Mesendoderm (in vitro differentiated cells): ENCODE measurements around the gene NDFIP1.

Source experiments
- DNase-seq: peaks from one replicate; pipeline ENCODE4 v3.0.0; 2013
- H2AK5ac ChIP-seq: 2 replicates; pipeline ENCODE4 v1.6.1; 2013; ENCODE audit warnings: low read length, inconsistent platforms
- H2BK120ac ChIP-seq: 2 replicates; pipeline ENCODE4 v1.6.1; 2013; ENCODE audit warnings: low read depth, mild to moderate bottlenecking, low read length, moderate library complexity, mixed read lengths
- H2BK15ac ChIP-seq: replicated peaks from 2 replicates; pipeline ENCODE4 v1.6.1; 2013; ENCODE audit warnings: low read depth, mild to moderate bottlenecking, moderate library complexity
- H2BK5ac ChIP-seq: 2 replicates; pipeline ENCODE4 v1.6.1; 2013; ENCODE audit warnings: low read length, inconsistent platforms
- H3K18ac ChIP-seq: 2 replicates; pipeline ENCODE4 v1.6.1; 2013; ENCODE audit warnings: mild to moderate bottlenecking, low read length, mixed read lengths
- H3K23ac ChIP-seq: one replicate; pipeline ENCODE4 v1.6.1; 2013; ENCODE audit warnings: low read length
- H3K27ac ChIP-seq: 2 replicates; pipeline ENCODE4 v1.5.1; 2013; ENCODE audit warnings: low read depth, mild to moderate bottlenecking, inconsistent platforms, low read length, moderate library complexity
- H3K27me3 ChIP-seq: 2 replicates; pipeline ENCODE4 v1.6.1; 2013; ENCODE audit warnings: low read length, control low read depth, mild to moderate bottlenecking, inconsistent platforms; ENCODE audit not compliant: insufficient read depth, poor library complexity
- H3K36me3 ChIP-seq: 2 replicates; pipeline ENCODE4 v1.6.1; 2013; ENCODE audit warnings: low read length, inconsistent platforms; ENCODE audit not compliant: control insufficient read depth, insufficient read depth
- H3K4ac ChIP-seq: one replicate; pipeline ENCODE4 v1.6.1; 2013; ENCODE audit warnings: low read depth, mild to moderate bottlenecking, low read length, moderate library complexity
- H3K4me1 ChIP-seq: 2 replicates; pipeline ENCODE4 v1.6.1; 2013; ENCODE audit warnings: low read depth, low read length, inconsistent platforms; ENCODE audit not compliant: control insufficient read depth
- H3K4me2 ChIP-seq: 2 replicates; pipeline ENCODE4 v1.6.1; 2013; ENCODE audit warnings: low read length
- H3K4me3 ChIP-seq: 2 replicates; pipeline ENCODE4 v1.5.1; 2013; ENCODE audit warnings: mild to moderate bottlenecking, low read length
- H3K56ac ChIP-seq: one replicate; pipeline ENCODE4 v1.6.1; 2013; ENCODE audit warnings: low read length
- H3K79me1 ChIP-seq: 2 replicates; pipeline ENCODE4 v1.6.1; 2013; ENCODE audit warnings: low read length, inconsistent platforms
- H3K79me2 ChIP-seq: 2 replicates; pipeline ENCODE4 v1.6.1; 2013; ENCODE audit warnings: mild to moderate bottlenecking, low read length; ENCODE audit not compliant: control insufficient read depth, insufficient read depth
- H3K9ac ChIP-seq: 2 replicates; pipeline ENCODE4 v1.6.1; 2013; ENCODE audit warnings: low read length, inconsistent platforms
- H4K5ac ChIP-seq: one replicate; pipeline ENCODE4 v1.6.1; 2013; ENCODE audit warnings: low read length
- H4K8ac ChIP-seq: one replicate; pipeline ENCODE4 v1.6.1; 2013; ENCODE audit warnings: low read depth, mild to moderate bottlenecking, control low read depth, low read length, moderate library complexity
- WGBS: extraction: QIAGEN DNeasy Blood & Tissue Kit; methylation state at CpG from one replicate; pipeline ENCODE4 v1.1.7; 2013; ENCODE audit warnings: low lambda C conversion rate, missing lambda C conversion rate; ENCODE audit not compliant: insufficient coverage; ENCODE audit errors: extremely low coverage; 5-methylcytosine and 5-hydroxymethylcytosine counted together

NDFIP1 gene

DNA sequence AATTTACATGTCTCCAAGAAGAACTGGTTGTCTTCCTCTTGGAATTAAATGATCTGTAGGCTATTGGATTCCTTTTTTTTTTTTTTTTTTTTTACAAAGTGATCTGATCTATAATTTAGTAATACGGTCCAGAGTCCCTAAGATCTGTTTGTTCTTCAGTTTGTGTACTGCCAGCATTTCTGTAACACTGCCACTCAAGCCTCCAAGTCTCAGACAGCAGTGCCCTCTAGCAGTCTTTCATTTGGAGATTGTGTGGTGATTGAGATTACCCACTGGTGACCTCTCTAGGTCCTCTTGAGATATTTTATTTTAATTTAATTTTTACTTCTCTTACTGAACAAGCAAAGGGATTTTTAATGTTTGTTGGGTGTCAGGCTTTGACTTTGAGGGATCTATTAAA lies 40.8 kb downstream of the NDFIP1 start:
- no CpG with 5 or more reads among the region's 1 CpG for WGBS
- H3K23ac ChIP-seq, result no peak overlapping the region
- H2BK120ac ChIP-seq, result no peak overlapping the region
- no peak overlapping the region for H4K5ac ChIP-seq
- H3K36me3 ChIP-seq, result no peaks in the 10 kb centered on the region
- no peak overlapping the region for H4K8ac ChIP-seq
- no peak overlapping the region for H3K9ac ChIP-seq
- H2BK15ac ChIP-seq, result no peak overlapping the region
- H2BK5ac ChIP-seq, result no peak overlapping the region
- no peak overlapping the region for H3K27ac ChIP-seq
- no peak overlapping the region for H3K4ac ChIP-seq
- H3K4me2 ChIP-seq, result no peak overlapping the region
- H3K27me3 ChIP-seq, result no peaks in the 10 kb centered on the region
- no peaks in the 10 kb centered on the region for H3K79me2 ChIP-seq
- DNase-seq, result no peak
- no peaks in the 10 kb centered on the region for H3K79me1 ChIP-seq
- no peak overlapping the region for H3K4me3 ChIP-seq
- H3K18ac ChIP-seq, result no peak overlapping the region
- H3K4me1 ChIP-seq, result no peaks in the 10 kb centered on the region
- no peak overlapping the region for H2AK5ac ChIP-seq
- no peak overlapping the region for H3K56ac ChIP-seq

DNA sequence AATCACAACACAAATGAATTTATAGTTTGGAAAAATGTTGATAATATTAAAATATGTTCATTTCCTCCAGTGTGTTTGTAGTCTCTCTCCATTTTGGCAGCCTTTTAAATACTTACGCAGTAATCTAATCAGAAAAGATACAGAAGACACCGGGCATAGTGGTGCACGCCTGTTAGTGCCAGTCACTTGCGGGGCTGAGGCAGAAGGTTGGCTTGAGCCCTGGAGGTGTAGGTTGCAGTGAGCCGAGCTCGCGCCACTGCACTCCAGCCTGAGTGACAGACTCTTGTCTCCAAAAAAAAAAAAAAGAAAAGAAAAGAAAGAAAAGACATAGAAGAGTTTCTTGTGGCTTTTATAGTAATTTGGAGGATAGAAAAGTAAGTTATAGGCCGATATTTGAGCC lies 41.9 kb downstream of the NDFIP1 start:
- Histone ChIP-seq H3K4me1 (no peaks in the 10 kb centered on the region), H3K79me1 (no peaks in the 10 kb centered on the region), H3K18ac (no peak overlapping the region), H4K5ac (no peak overlapping the region), H3K4me3 (no peak overlapping the region), H3K79me2 (no peaks in the 10 kb centered on the region), H3K36me3 (no peaks in the 10 kb centered on the region), H3K4me2 (no peak overlapping the region), H3K56ac (no peak overlapping the region), H3K4ac (no peak overlapping the region), H3K9ac (no peak overlapping the region), H4K8ac (no peak overlapping the region), H2AK5ac (no peak overlapping the region), H3K23ac (no peak overlapping the region), H2BK120ac (no peak overlapping the region), H3K27ac (no peak overlapping the region), H2BK5ac (no peak overlapping the region), H2BK15ac (no peak overlapping the region), H3K27me3 (no peaks in the 10 kb centered on the region)
- WGBS, result no CpG with 5 or more reads among the region's 8 CpGs
- no peak for DNase-seq

DNA sequence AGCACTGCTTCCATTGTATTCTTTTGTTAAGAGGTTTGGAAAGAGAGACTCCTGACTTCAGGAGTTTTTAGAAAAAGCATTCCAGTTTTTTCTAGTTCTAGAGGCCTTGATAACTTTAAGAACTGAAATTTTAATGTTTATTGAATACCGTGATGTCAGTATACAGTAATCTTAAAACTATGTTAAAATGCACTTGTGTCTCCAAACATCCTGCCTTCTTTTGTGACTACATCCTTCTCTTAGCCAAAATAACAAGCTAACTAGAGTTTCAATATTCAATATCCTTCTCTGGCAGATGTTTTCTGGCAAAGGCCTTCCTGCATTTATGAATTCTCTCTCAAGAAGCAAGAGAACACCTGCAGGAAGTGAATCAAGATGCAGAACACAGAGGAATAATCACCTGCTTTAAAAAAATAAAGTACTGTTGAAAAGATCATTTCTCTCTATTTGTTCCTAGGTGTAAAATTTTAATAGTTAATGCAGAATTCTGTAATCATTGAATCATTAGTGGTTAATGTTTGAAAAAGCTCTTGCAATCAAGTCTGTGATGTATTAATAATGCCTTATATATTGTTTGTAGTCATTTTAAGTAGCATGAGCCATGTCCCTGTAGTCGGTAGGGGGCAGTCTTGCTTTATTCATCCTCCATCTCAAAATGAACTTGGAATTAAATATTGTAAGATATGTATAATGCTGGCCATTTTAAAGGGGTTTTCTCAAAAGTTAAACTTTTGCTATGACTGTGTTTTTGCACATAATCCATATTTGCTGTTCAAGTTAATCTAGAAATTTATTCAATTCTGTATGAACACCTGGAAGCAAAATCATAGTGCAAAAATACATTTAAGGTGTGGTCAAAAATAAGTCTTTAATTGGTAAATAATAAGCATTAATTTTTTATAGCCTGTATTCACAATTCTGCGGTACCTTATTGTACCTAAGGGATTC lies 43.1 kb downstream of the NDFIP1 start:
- H3K4me1 ChIP-seq, result peaks cover 2% of the 10 kb centered on the region
- no peak overlapping the region for H3K56ac ChIP-seq
- peak; percentile 83 for DNase-seq
- H2BK120ac ChIP-seq, result no peak overlapping the region
- no peak overlapping the region for H3K23ac ChIP-seq
- H4K5ac ChIP-seq, result no peak overlapping the region
- H3K36me3 ChIP-seq, result no peaks in the 10 kb centered on the region
- no peaks in the 10 kb centered on the region for H3K79me2 ChIP-seq
- H3K9ac ChIP-seq, result no peak overlapping the region
- no peak overlapping the region for H3K27ac ChIP-seq
- H3K4me2 ChIP-seq, result no peak overlapping the region
- H4K8ac ChIP-seq, result no peak overlapping the region
- no peak overlapping the region for H3K4me3 ChIP-seq
- H3K18ac ChIP-seq, result no peak overlapping the region
- H3K4ac ChIP-seq, result no peak overlapping the region
- H2AK5ac ChIP-seq, result no peak overlapping the region
- H2BK15ac ChIP-seq, result no peak overlapping the region
- H3K27me3 ChIP-seq, result no peaks in the 10 kb centered on the region
- no CpG with 5 or more reads among the region's 3 CpGs for WGBS
- H3K79me1 ChIP-seq, result no peaks in the 10 kb centered on the region
- H2BK5ac ChIP-seq, result no peak overlapping the region

DNA sequence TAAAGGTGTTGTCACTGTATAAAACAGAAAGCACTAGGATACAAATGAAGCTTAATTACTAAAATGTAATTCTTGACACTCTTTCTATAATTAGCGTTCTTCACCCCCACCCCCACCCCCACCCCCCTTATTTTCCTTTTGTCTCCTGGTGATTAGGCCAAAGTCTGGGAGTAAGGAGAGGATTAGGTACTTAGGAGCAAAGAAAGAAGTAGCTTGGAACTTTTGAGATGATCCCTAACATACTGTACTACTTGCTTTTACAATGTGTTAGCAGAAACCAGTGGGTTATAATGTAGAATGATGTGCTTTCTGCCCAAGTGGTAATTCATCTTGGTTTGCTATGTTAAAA lies 43.8 kb downstream of the NDFIP1 start:
- H3K27me3 ChIP-seq, result no peaks in the 10 kb centered on the region
- no CpG with 5 or more reads among the region's 1 CpG for WGBS
- no peak overlapping the region for H2BK5ac ChIP-seq

DNA sequence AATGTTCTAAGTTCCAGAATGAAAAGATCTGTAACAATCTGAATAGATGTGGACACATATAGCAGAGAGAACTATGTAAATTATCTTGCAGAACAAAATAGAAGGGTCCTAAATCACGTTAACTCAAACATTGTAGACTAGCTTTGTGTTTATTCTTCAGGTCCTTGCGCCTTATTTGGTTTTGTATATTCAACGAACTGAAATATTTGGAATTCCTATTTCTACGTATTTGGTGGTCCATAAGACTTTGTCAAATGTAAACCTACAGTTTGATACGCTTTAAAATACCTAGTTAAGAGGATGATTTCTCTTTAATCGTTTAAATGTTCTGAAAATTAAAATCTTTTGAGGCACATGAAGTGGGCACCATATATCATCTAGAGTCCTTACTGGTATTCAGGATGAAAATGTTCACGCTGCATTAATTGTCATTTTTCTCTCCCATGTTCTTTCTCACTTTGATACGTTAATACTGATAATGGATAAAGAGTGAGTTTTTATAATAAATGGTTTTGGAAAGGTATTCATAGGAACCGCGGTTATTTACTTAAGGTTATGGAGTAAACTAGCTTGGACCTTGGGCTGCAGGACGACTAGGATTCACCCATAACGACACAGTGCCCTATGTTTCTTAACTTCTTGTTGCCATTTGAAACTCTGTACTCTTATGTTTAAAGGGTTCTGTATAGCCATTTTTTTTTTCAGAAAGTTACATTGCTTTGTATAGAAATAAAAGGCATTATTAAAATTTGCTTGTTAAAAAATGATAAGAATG lies 45.3 kb downstream of the NDFIP1 start:
- H3K4me1 ChIP-seq, result peaks cover 2% of the 10 kb centered on the region
- no peak overlapping the region for H4K5ac ChIP-seq
- no peaks in the 10 kb centered on the region for H3K79me1 ChIP-seq
- no peak overlapping the region for H3K18ac ChIP-seq
- no peak overlapping the region for H3K9ac ChIP-seq
- H3K27me3 ChIP-seq, result no peaks in the 10 kb centered on the region
- no peak overlapping the region for H2BK5ac ChIP-seq
- no peak overlapping the region for H3K4ac ChIP-seq
- H3K79me2 ChIP-seq, result no peaks in the 10 kb centered on the region
- H3K36me3 ChIP-seq, result no peaks in the 10 kb centered on the region
- H3K23ac ChIP-seq, result no peak overlapping the region
- WGBS, result 100% methylated on average over 2 of the region's 12 CpGs
- peak overlapping the region; percentile 57 for H2BK15ac ChIP-seq
- no peak overlapping the region for H2AK5ac ChIP-seq
- no peak overlapping the region for H2BK120ac ChIP-seq
- DNase-seq, result no peak
- H3K4me2 ChIP-seq, result no peak overlapping the region
- H3K27ac ChIP-seq, result no peak overlapping the region
- no peak overlapping the region for H3K56ac ChIP-seq
- H4K8ac ChIP-seq, result no peak overlapping the region
- no peak overlapping the region for H3K4me3 ChIP-seq

More for the DNA sequence above, 43.8 kb downstream of the NDFIP1 start:
- Histone ChIP-seq H3K23ac (no peak overlapping the region), H3K4ac (no peak overlapping the region), H3K9ac (no peak overlapping the region), H3K18ac (no peak overlapping the region), H3K4me3 (no peak overlapping the region), H2AK5ac (no peak overlapping the region), H2BK15ac (no peak overlapping the region), H4K8ac (no peak overlapping the region), H3K36me3 (no peaks in the 10 kb centered on the region), H3K4me2 (no peak overlapping the region), H3K27ac (no peak overlapping the region), H2BK120ac (no peak overlapping the region), H4K5ac (no peak overlapping the region), H3K4me1 (peaks cover 2% of the 10 kb centered on the region), H3K79me1 (no peaks in the 10 kb centered on the region), H3K79me2 (no peaks in the 10 kb centered on the region), H3K56ac (no peak overlapping the region)
- peak; percentile 96 for DNase-seq
